GM08714 (cell line): ENCODE measurements around the gene HSPB7.
A peak's percentile ranks its signal among the peaks of the same experiment; 100 is the strongest.
"Not testable (repeated sequence)": the region's sequence is repeated elsewhere in the genome, so short reads cannot be mapped to it uniquely, and the experiment has no call there.

Source experiments
- H3K4me3 ChIP-seq: fragments of 200-500 bp; sonication (Bioruptor generic); 2 replicates; pipeline ENCODE4 v1.5.1; 2014; ENCODE audit warnings: mild to moderate bottlenecking, low read length, inconsistent platforms
- ZNF274 ChIP-seq: IDR thresholded peaks from 2 replicates; pipeline ENCODE4 v1.6.1; 2012; ENCODE audit warnings: mild to moderate bottlenecking, low read depth, low read length

The HSPB7 gene

GRCh38 chr1:15992187-15992553 lies 25.7 kb downstream of the HSPB7 start:
- H3K4me3 ChIP-seq: no peak overlapping the region
- no peak for TF ChIP-seq ZNF274

- no peak for TF ChIP-seq ZNF274
- no peak overlapping the region for H3K4me3 ChIP-seq
Measured at GRCh38 chr1:15991427-15992186, 26.2 kb downstream of the HSPB7 start.

- no peak for TF ChIP-seq ZNF274
- H3K4me3 ChIP-seq: no peak overlapping the region
Measured at GRCh38 chr1:15989776-15990175, 28.1 kb downstream of the HSPB7 start.

GRCh38 chr1:15988856-15989736 lies 28.7 kb downstream of the HSPB7 start:
- TF ChIP-seq ZNF274: no peak
- H3K4me3 ChIP-seq: no peak overlapping the region

- H3K4me3 ChIP-seq: no peak overlapping the region
- TF ChIP-seq ZNF274: no peak
Measured at GRCh38 chr1:15985611-15986297, 32.1 kb downstream of the HSPB7 start.

- no peak for TF ChIP-seq ZNF274
- H3K4me3 ChIP-seq: no peak overlapping the region
Measured at GRCh38 chr1:15983275-15983674, 34.6 kb downstream of the HSPB7 start.

- no peak for TF ChIP-seq ZNF274
- H3K4me3 ChIP-seq: no peak overlapping the region
Measured at GRCh38 chr1:15981679-15982078, 36.2 kb downstream of the HSPB7 start.

GRCh38 chr1:15977947-15978346 lies 39.9 kb downstream of the HSPB7 start:
- not testable (repeated sequence) for H3K4me3 ChIP-seq

- no peak for TF ChIP-seq ZNF274
Measured at GRCh38 chr1:15975805-15976680, 41.8 kb downstream of the HSPB7 start, which contains the start of gene ZBTB17. Gene ZBTB17, minus strand, starts transcription at chr1:15976101. Its CDS starts 27,606 bp downstream, at chr1:15948495.

GRCh38 chr1:15975358-15975804 lies 42.5 kb downstream of the HSPB7 start:
- H3K4me3 ChIP-seq: peak overlapping the region; percentile 94
- TF ChIP-seq ZNF274: no peak

More at GRCh38 chr1:15975805-15976680, 41.8 kb downstream of the HSPB7 start, which contains the start of gene ZBTB17:
- peak within 1 kb of the TSS; percentile 94 for H3K4me3 ChIP-seq

- TF ChIP-seq ZNF274: no peak
- H3K4me3 ChIP-seq: peak overlapping the region; percentile 94
Measured at GRCh38 chr1:15974855-15975254, 43.0 kb downstream of the HSPB7 start.

- no peak overlapping the region for H3K4me3 ChIP-seq
- no peak for TF ChIP-seq ZNF274
Measured at GRCh38 chr1:15973772-15974171, 44.1 kb downstream of the HSPB7 start.

GRCh38 chr1:15972409-15972808 lies 45.4 kb downstream of the HSPB7 start:
- H3K4me3 ChIP-seq: no peak overlapping the region
- TF ChIP-seq ZNF274: no peak
